ENCODE results near the gene GHRH.

DNA sequence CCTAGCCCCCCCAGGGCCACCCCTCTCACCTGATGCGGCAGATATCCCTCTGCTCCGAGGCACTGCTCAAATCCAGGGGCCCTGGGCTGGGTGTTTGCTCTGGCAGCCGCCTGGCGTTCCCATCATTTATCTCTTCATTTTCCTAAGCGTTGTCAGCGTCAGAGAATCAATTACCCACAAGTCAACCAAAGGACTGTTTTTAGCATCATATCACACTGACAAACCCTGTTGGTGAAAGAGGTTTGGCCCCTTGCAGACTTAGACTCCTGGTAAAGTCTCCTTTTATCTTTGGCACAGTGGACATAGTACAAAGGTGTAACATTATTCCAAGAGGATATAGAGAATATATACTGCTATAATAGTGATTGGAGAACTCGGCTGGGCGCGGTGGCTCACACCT is at the start of gene GHRH:
- TF ChIP-seq POLR2A (IDR thresholded peaks at IDR 0.05): no peak
- TF ChIP-seq, protein P1, sequence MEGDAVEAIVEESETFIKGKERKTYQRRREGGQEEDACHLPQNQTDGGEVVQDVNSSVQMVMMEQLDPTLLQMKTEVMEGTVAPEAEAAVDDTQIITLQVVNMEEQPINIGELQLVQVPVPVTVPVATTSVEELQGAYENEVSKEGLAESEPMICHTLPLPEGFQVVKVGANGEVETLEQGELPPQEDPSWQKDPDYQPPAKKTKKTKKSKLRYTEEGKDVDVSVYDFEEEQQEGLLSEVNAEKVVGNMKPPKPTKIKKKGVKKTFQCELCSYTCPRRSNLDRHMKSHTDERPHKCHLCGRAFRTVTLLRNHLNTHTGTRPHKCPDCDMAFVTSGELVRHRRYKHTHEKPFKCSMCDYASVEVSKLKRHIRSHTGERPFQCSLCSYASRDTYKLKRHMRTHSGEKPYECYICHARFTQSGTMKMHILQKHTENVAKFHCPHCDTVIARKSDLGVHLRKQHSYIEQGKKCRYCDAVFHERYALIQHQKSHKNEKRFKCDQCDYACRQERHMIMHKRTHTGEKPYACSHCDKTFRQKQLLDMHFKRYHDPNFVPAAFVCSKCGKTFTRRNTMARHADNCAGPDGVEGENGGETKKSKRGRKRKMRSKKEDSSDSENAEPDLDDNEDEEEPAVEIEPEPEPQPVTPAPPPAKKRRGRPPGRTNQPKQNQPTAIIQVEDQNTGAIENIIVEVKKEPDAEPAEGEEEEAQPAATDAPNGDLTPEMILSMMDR (IDR thresholded peaks at IDR 0.05): no peak
